ENCODE results near the gene SMARCAL1. TPM values are rescaled to one million over a fixed set of nuclear protein-coding genes. Genes with fewer than 3 reads are reported as not detected.

SMARCAL1 gene
- total RNA-seq, 6 experiments from 2014 or later, result 6.1 to 11.0 (median 7.9) TPM

DNA sequence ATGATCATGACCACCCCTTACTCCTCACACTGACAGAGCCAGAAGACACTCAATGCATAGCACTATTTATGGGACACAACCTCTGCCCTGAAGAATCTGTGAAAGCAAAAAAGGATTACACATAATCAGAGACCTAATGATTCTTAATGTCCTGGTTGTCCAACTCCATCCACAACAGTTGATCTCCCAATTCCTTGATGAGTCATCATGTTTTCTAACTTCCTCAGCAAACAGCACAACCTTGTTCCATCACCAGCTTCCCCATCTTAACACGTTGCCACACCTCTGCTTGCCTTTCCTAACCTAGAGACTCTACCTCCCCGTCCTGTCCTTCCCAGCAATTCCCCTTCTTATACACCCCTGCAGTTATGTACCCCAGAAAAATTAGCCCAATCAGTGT lies 26.8 kb upstream of the SMARCAL1 start:
- no peaks in the 10 kb centered on the region for H3K27me3 ChIP-seq
- intact Hi-C loops (cut with DNase I), result no loop called here
- no peaks in the 10 kb centered on the region for H3K36me3 ChIP-seq
- DNase-seq, result no peak
- H3K9me3 ChIP-seq, result no peaks in the 10 kb centered on the region
- no peak for ATAC-seq
- H3K4me1 ChIP-seq, result no peaks in the 10 kb centered on the region
- no peak overlapping the region for H3K27ac ChIP-seq
- TF ChIP-seq, protein P1, sequence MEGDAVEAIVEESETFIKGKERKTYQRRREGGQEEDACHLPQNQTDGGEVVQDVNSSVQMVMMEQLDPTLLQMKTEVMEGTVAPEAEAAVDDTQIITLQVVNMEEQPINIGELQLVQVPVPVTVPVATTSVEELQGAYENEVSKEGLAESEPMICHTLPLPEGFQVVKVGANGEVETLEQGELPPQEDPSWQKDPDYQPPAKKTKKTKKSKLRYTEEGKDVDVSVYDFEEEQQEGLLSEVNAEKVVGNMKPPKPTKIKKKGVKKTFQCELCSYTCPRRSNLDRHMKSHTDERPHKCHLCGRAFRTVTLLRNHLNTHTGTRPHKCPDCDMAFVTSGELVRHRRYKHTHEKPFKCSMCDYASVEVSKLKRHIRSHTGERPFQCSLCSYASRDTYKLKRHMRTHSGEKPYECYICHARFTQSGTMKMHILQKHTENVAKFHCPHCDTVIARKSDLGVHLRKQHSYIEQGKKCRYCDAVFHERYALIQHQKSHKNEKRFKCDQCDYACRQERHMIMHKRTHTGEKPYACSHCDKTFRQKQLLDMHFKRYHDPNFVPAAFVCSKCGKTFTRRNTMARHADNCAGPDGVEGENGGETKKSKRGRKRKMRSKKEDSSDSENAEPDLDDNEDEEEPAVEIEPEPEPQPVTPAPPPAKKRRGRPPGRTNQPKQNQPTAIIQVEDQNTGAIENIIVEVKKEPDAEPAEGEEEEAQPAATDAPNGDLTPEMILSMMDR (IDR thresholded peaks at IDR 0.05), result no peak
- no peak for TF ChIP-seq POLR2A (IDR thresholded peaks at IDR 0.05)
- 41% methylated on average over 2 of the region's 2 CpGs for WGBS (ENCODE audit: insufficient coverage, low coverage, low lambda C conversion rate, missing lambda C conversion rate)
- no peak overlapping the region for H3K4me3 ChIP-seq

DNA sequence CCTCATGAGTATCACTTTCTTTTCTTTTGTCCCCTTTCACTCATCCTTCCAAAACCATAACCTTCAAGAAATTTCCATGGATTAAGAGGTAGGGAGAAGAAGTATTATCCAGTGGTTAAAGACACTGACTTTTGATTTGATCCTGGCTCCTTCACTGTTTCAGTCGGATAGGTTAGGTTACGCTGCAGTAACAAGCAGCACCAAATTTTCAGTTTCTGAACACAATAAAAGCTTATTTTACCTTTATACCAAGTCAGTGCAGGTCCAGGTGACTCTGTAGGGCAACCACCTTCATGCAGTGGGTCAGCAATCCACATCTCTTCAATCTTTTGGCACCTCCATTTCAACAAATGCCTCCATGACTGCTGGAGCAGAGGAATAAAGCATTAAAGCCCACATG lies 25.0 kb upstream of the SMARCAL1 start:
- 87% methylated on average over 2 of the region's 2 CpGs for WGBS (ENCODE audit: insufficient coverage, low coverage, low lambda C conversion rate, missing lambda C conversion rate)
- Histone ChIP-seq H3K27me3 (no peaks in the 10 kb centered on the region), H3K4me1 (no peaks in the 10 kb centered on the region), H3K9me3 (no peaks in the 10 kb centered on the region), H3K36me3 (no peaks in the 10 kb centered on the region), H3K4me3 (no peak overlapping the region), H3K27ac (no peak overlapping the region)
- DNase-seq, result no peak
- TF ChIP-seq, protein P1 (IDR thresholded peaks at IDR 0.05), result no peak
- no peak for TF ChIP-seq POLR2A (IDR thresholded peaks at IDR 0.05)
- no peak for ATAC-seq
- intact Hi-C loops (cut with DNase I), result no loop called here

DNA sequence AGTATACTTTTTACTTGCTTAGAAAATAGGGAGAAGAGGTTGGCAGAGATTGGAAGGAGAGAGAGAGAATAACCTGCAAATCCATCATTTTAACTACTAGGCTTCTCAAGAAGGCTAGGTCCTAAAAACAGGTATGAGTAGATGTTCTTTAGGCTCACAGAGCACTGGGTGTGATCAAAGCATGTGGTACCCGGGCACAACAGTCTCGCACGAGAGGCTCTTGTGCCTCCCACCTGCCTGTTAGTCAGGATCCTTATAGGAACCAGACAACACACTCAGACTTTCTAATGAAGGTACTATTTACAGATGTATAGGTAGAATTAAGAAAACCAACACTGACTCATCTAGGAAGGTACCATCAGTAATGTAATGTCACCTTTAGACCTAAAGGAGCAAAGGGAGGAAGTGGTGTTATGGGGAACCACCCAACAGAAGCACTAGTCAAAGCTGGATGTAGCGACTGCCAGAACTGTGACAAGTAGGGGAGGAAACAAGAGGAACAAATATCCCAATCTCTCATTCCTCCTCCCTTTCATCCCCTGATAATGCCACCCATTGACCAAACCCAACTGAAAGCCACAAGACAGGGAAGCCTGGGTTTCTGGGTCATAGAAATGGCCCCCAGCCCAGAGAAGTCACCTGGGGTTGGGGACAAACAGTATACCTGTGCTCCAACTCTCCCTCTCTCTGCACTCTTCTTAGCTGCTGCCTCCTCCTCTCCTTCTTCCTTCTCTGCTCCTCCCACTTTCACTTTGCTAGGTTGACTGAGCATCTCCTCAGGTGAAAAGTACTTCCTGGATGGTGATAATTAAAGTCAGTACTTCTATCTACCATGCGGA lies 24.0 kb upstream of the SMARCAL1 start:
- no peaks in the 10 kb centered on the region for H3K4me1 ChIP-seq
- H3K4me3 ChIP-seq, result no peak overlapping the region
- intact Hi-C loops (cut with DNase I), result no loop called here
- no peaks in the 10 kb centered on the region for H3K9me3 ChIP-seq
- DNase-seq (no peak), ATAC-seq (no peak)
- WGBS (ENCODE audit: insufficient coverage, low coverage, low lambda C conversion rate, missing lambda C conversion rate), result 53% methylated on average over 5 of the region's 5 CpGs
- H3K36me3 ChIP-seq, result no peaks in the 10 kb centered on the region
- H3K27me3 ChIP-seq, result no peaks in the 10 kb centered on the region
- TF ChIP-seq, protein P1 (IDR thresholded peaks at IDR 0.05), result no peak
- H3K27ac ChIP-seq, result no peak overlapping the region

DNA sequence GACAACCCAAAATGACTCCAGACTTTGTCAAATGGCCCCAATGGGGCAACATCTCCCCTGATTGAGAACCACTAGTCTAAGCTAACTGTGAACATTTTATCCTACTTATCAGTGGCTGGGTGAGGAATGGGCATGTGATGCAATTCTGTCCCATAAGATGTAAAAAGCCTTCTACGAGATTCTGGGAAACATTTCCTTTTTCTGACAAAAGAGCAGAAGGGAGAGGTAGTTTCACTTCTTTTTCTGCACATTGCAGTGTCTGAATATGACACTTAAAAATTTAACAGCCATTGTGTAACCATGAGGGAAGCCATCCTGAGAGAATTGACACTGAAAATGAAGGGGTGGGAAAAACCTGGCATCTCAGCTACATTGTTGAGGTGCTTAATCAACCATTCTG lies 22.7 kb upstream of the SMARCAL1 start:
- H3K4me1 ChIP-seq, result no peaks in the 10 kb centered on the region
- no peaks in the 10 kb centered on the region for H3K9me3 ChIP-seq
- DNase-seq (no peak), ATAC-seq (peak in 2 of 4 donors; percentile 31 to 44)
- no peaks in the 10 kb centered on the region for H3K27me3 ChIP-seq
- WGBS (ENCODE audit: insufficient coverage, low coverage, low lambda C conversion rate, missing lambda C conversion rate), result 20% methylated on average over 1 of the region's 1 CpG
- TF ChIP-seq, protein P1 (IDR thresholded peaks at IDR 0.05), result no peak
- TF ChIP-seq POLR2A (IDR thresholded peaks at IDR 0.05), result no peak
- no peaks in the 10 kb centered on the region for H3K36me3 ChIP-seq
- H3K27ac ChIP-seq, result no peak overlapping the region
- intact Hi-C loops (cut with DNase I), result no loop called here
- no peak overlapping the region for H3K4me3 ChIP-seq

All from right lobe of liver (tissue), 6 donors.